ENCODE measurements around the gene FARP1. TPM values are rescaled to one million over a fixed set of nuclear protein-coding genes. Genes with fewer than 3 reads are reported as not detected.

The FARP1 gene
- total and polyA plus RNA-seq, 10 of the 15 experiments (the other 5 are each of a cell fraction or from before 2014, with no cell fraction given): 0.17 to 6.9 (median 0.68) TPM

- TF ChIP-seq JUNB (IDR thresholded peaks at IDR 0.05) (no peak), BCL3 (IDR thresholded peaks at IDR 0.05; ENCODE audit: borderline replicate concordance, insufficient read depth, low read depth, low read length, poor library complexity, severe bottlenecking) (no peak), SREBF1 (IDR thresholded peaks at IDR 0.05; ENCODE audit: low read length) (no peak), YY1 (IDR thresholded peaks at IDR 0.05; ENCODE audit: low read depth, low read length) (no peak), SKIL (IDR thresholded peaks at IDR 0.05; ENCODE audit: low read depth, poor library complexity, severe bottlenecking) (no peak), PBX3 (IDR thresholded peaks at IDR 0.05; ENCODE audit: insufficient replicate concordance, low read depth, low read length) (peak; percentile 3)
- 47% methylated on average over 15 of the region's 15 CpGs for WGBS (ENCODE audit: insufficient coverage, insufficient replicate concordance, low lambda C conversion rate, missing lambda C conversion rate)
These were observed 285.5 kb downstream of the FARP1 start for GRCh38 chr13:98428256-98428966.

More at GRCh38 chr13:98428256-98428966, 285.5 kb downstream of the FARP1 start:
- ChIA-PET SMC1A (ENCODE audit: uncharacterized antibody, unreplicated experiment) (no interaction called here), RAD21 (ENCODE audit: unreplicated experiment) (no interaction called here), CTCF (no interaction called here), POLR2A (no interaction called here)
- intact Hi-C loops (cut with micrococcal nuclease; ENCODE audit: unreplicated experiment): no loop called here
- no peaks in the 10 kb centered on the region for H4K20me1 ChIP-seq (ENCODE audit: control insufficient read depth, insufficient read depth)
- ATAC-seq (no peak), DNase-seq (ENCODE audit: low read depth, low spot score) (no peak), FAIRE-seq (no peak)
- no peak overlapping the region for H3K9ac ChIP-seq (ENCODE audit: control insufficient read depth, insufficient read depth, low read length)
- no peak overlapping the region for H3K4me2 ChIP-seq (ENCODE audit: control insufficient read depth, insufficient read depth)
- H3K27me3 ChIP-seq (replicated peaks in 1 of 2; ENCODE audit: control insufficient read depth in 2 of 2, insufficient read depth in 2 of 2, low read length in 1 of 2): no peaks in the 10 kb centered on the region; a peak in 1 of 4 replicates
- no peaks in the 10 kb centered on the region for H3K36me3 ChIP-seq (ENCODE audit: control insufficient read depth in 2 of 2, insufficient read depth in 2 of 2, low read length in 1 of 2)
- no peaks in the 10 kb centered on the region for H3K4me1 ChIP-seq (ENCODE audit: control insufficient read depth, insufficient read depth, low read length)
- no peaks in the 10 kb centered on the region for H3K9me3 ChIP-seq (replicated peaks; ENCODE audit: control insufficient read depth, insufficient read depth, low read length)
- H3K4me3 ChIP-seq: no peak overlapping the region
- H2AFZ ChIP-seq (ENCODE audit: control insufficient read depth, low read depth, low read length): no peak overlapping the region
- no peaks in the 10 kb centered on the region for H3K79me2 ChIP-seq (ENCODE audit: control insufficient read depth, insufficient read depth, low read length)
- in situ Hi-C loops (cut with MboI): no loop called here
- BruUV-seq (replicated peaks): no TSS peak
- no peak overlapping the region for H3K27ac ChIP-seq (ENCODE audit: control insufficient read depth, insufficient read depth)
